Spleen (tissue), 11 donors: ENCODE data around the gene SLC16A5. TPM values are rescaled to one million over a fixed set of nuclear protein-coding genes. Genes with fewer than 3 reads are reported as not detected.
A peak's percentile ranks its signal among the peaks of the same experiment; 100 is the strongest.

Source experiments
- DNase-seq: peaks from one replicate; pipeline ENCODE4 v3.0.0-alpha.2; 2020
- H3K27ac ChIP-seq, 8 donors: fragments of 200-600 bp; sonication (generic) in 7 of 8; 1 replicate in 4 of 8; 2 replicates in 4 of 8; pipeline versions ENCODE4 v1.5.0 to v1.8.0; 2016 to 2021; ENCODE audit warnings: inconsistent platforms in 4 of 8, mild to moderate bottlenecking in 4 of 8, moderate library complexity in 1 of 8
- H3K27me3 ChIP-seq, 7 donors: fragments of 200-600 bp; sonication (generic) in 6 of 7; replicated peaks in 1 of 7; 1 replicate in 4 of 7; 2 replicates in 3 of 7; pipeline versions ENCODE4 v1.5.0 to v1.8.0; 2016 to 2021; ENCODE audit warnings: inconsistent platforms in 3 of 7, mild to moderate bottlenecking in 1 of 7
- H3K36me3 ChIP-seq, 6 donors: fragments of 200-600 bp; sonication (generic) in 5 of 6; 1 replicate in 4 of 6; 2 replicates in 2 of 6; pipeline versions ENCODE4 v1.5.0 to v1.8.0; 2016 to 2021; ENCODE audit warnings: inconsistent platforms in 2 of 6
- H3K4me1 ChIP-seq, 6 donors: fragments of 200-600 bp; sonication (generic) in 5 of 6; 1 replicate in 3 of 6; 2 replicates in 3 of 6; pipeline versions ENCODE4 v1.5.0 to v1.8.0; 2016 to 2021; ENCODE audit warnings: inconsistent platforms in 3 of 6
- H3K4me3 ChIP-seq, 8 donors: fragments of 200-600 bp; sonication (generic) in 7 of 8; 1 replicate in 4 of 8; 2 replicates in 4 of 8; pipeline versions ENCODE4 v1.5.0 to v1.8.0; 2016 to 2021; ENCODE audit warnings: inconsistent platforms in 4 of 8, mild to moderate bottlenecking in 4 of 8, moderate library complexity in 2 of 8
- H3K9me3 ChIP-seq, 8 donors: fragments of 200-600 bp; sonication (generic) in 7 of 8; 1 replicate in 4 of 8; 2 replicates in 4 of 8; pipeline versions ENCODE4 v1.5.0 to v1.8.0; 2016 to 2021; ENCODE audit warnings: inconsistent platforms in 4 of 8
- POLR2A ChIP-seq, 3 donors: fragments of 450-650 bp; IDR thresholded peaks; one replicate each; pipeline ENCODE4 v1.5.1; 2017; ENCODE audit warnings: antibody characterized with exemption in 3 of 3, mild to moderate bottlenecking in 1 of 3
- POLR2AphosphoS5 ChIP-seq, 3 donors: sonication (generic); formaldehyde crosslinking; IDR thresholded peaks; one replicate each; pipeline ENCODE4 v1.5.1; 2017; ENCODE audit warnings: antibody characterized with exemption in 3 of 3
- WGBS, 5 donors: extraction: QIAGEN DNeasy Blood & Tissue Kit in 3 of 5; methylation state at CpG; one replicate each; pipeline versions ENCODE4 v1.1.5 to v1.1.7; 2013 to 2018; 5-methylcytosine and 5-hydroxymethylcytosine counted together
- intact Hi-C: fragments of 100-400 bp; cut with DNase I; formaldehyde crosslinking; loops from one replicate; pipeline ENCODE4 v1.15.0; 2023; ENCODE audit warnings: low total_unique reads
- polyA plus RNA-seq, 3 donors: library from polyadenylated mRNA; stranded (reverse); fragments of 200-250 nt; gene quantifications; one replicate each; pipeline ENCODE4 v1.2.1, GENCODE V29; 2013
- total RNA-seq, 7 donors: library from RNA; depleted of rRNA in 3 of 7; stranded (reverse); fragments of >200 nt in 3 of 7; fragmentation: NEBNext Ultra II Directional in 4 of 7; extraction: Animal tissue kit (Norgen Biotek cat#: 25700) in 4 of 7; gene quantifications; one replicate each; pipeline versions ENCODE4 v1.1.0 to v1.2.1, GENCODE V29; 2016 to 2021
- TF ChIP-seq, protein P1 (sequence below), 11 experiments: fragments of 200-600 bp in 7 of 11; fragments of 450-650 bp in 4 of 11; sonication (generic) in 4 of 11; IDR thresholded peaks in 8 of 11; conservative IDR thresholded peaks in 3 of 11; 1 replicate in 7 of 11; 2 replicates in 4 of 11; pipeline versions ENCODE4 v1.4.0 to v1.8.0; 2016 to 2021; ENCODE audit warnings: antibody characterized with exemption in 11 of 11, inconsistent platforms in 4 of 11, mild to moderate bottlenecking in 1 of 11
- donor health status: healthy with polysubstance abuse.
- donor health status: DM: no; HTN: no; CAD: no; lungs with moderate emphysema.
- donor health status: DM: no; HTN: no; CAD: no.
- donor health status: Bipolar disorder and iron deficiency.
- donor health status: healthy.
- donor health status: DM: no; HTN: no; CAD: no.
- donor health status: DM: yes; HTN: yes; CAD: no.

SLC16A5 gene
- total and polyA plus RNA-seq, 10 donors = 3.1 to 31.0 (median 12.2) TPM

DNA sequence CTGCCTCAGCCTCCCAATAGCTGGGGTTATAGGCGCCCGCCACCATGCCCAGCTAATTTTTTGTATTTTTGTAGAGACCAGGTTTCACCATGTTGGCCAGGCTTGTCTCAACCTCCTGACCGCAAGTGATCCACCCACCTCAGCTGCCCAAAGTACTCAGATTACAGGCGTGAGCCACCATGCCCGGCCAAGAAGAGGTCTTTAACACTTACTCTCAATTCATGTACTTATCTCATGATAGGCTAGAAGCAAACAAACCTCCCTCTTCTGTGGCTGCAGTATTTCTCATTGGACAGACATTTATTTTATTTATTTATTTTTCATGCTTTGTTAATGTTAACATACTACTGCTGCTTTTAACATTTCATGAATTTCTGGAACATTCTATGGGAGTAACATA lies 50.8 kb downstream of the SLC16A5 start:
- TF ChIP-seq, protein P1, sequence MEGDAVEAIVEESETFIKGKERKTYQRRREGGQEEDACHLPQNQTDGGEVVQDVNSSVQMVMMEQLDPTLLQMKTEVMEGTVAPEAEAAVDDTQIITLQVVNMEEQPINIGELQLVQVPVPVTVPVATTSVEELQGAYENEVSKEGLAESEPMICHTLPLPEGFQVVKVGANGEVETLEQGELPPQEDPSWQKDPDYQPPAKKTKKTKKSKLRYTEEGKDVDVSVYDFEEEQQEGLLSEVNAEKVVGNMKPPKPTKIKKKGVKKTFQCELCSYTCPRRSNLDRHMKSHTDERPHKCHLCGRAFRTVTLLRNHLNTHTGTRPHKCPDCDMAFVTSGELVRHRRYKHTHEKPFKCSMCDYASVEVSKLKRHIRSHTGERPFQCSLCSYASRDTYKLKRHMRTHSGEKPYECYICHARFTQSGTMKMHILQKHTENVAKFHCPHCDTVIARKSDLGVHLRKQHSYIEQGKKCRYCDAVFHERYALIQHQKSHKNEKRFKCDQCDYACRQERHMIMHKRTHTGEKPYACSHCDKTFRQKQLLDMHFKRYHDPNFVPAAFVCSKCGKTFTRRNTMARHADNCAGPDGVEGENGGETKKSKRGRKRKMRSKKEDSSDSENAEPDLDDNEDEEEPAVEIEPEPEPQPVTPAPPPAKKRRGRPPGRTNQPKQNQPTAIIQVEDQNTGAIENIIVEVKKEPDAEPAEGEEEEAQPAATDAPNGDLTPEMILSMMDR (IDR thresholded peaks at IDR 0.05 in 8 of 11, conservative IDR thresholded peaks at IDR 0.05 in 3 of 11) = no peak
- no peak for TF ChIP-seq POLR2A (IDR thresholded peaks at IDR 0.05)
- no peak for TF ChIP-seq POLR2AphosphoS5 (IDR thresholded peaks at IDR 0.05)
- no peaks in the 10 kb centered on the region for H3K27me3 ChIP-seq
- H3K4me3 ChIP-seq = no peak overlapping the region
- H3K9me3 ChIP-seq = no peaks in the 10 kb centered on the region
- peaks cover 0 to 18% (median 15%) of the 10 kb centered on the region in 6 donors for H3K4me1 ChIP-seq
- intact Hi-C loops = no loop called here
- peaks cover 0 to 82% (median 10%) of the 10 kb centered on the region in 6 donors for H3K36me3 ChIP-seq
- H3K27ac ChIP-seq = no peak overlapping the region
- DNase-seq = peak; percentile 12
- WGBS, 5 donors = 95 to 98% (median 95%) methylated on average over 5 of the region's 5 CpGs

DNA sequence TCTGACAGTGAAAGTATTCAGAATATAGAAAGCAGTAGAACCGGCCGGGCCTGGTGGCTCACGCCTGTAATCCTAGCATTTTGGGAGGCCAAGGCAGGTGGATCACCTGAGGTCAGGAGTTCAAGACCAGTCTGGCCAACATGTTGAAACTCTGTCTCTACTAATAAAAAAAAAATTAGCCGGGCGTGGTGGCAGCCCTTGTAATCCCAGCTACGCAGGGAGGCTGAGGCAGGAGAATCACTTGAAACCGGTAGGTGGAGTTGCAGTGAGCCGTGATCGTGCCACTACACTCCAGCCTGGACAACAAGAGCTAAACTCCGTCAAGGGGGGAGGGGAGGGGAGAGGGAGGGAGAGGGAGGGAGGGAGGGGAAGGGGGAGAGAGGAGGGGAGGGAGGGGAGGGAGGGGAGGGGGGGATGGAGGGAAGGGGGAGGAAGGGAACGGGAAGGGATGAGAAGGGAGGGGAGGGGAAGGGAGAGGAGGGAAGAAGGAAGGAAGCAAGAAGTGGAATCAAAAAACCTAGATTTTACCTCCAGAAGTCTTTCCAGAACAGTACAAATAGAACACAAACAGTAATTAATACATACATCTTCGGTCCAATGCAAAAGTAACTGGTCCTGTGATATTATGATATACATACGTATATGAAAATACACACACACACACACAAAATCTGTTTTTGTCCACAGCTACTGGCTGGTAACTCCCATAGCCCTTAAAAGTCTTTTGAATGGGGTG lies 54.6 kb downstream of the SLC16A5 start:
- H3K27ac ChIP-seq = peak overlapping the region in 1 of 8 donors; percentile 3
- TF ChIP-seq, protein P1 (IDR thresholded peaks at IDR 0.05 in 8 of 11, conservative IDR thresholded peaks at IDR 0.05 in 3 of 11) = no peak
- TF ChIP-seq POLR2A (IDR thresholded peaks at IDR 0.05) (no peak), POLR2AphosphoS5 (IDR thresholded peaks at IDR 0.05) (no peak)
- no peaks in the 10 kb centered on the region for H3K9me3 ChIP-seq
- 88 to 92% (median 90%) methylated on average over 12 to 13 of the region's 13 CpGs for WGBS, 5 donors
- H3K4me1 ChIP-seq = peaks cover 0 to 23% (median 15%) of the 10 kb centered on the region in 6 donors
- H3K36me3 ChIP-seq = peaks cover 0 to 95% (median 38%) of the 10 kb centered on the region in 6 donors
- H3K4me3 ChIP-seq = no peak overlapping the region
- no peaks in the 10 kb centered on the region for H3K27me3 ChIP-seq
- intact Hi-C loops = no loop called here
- peak; percentile 37 for DNase-seq

DNA sequence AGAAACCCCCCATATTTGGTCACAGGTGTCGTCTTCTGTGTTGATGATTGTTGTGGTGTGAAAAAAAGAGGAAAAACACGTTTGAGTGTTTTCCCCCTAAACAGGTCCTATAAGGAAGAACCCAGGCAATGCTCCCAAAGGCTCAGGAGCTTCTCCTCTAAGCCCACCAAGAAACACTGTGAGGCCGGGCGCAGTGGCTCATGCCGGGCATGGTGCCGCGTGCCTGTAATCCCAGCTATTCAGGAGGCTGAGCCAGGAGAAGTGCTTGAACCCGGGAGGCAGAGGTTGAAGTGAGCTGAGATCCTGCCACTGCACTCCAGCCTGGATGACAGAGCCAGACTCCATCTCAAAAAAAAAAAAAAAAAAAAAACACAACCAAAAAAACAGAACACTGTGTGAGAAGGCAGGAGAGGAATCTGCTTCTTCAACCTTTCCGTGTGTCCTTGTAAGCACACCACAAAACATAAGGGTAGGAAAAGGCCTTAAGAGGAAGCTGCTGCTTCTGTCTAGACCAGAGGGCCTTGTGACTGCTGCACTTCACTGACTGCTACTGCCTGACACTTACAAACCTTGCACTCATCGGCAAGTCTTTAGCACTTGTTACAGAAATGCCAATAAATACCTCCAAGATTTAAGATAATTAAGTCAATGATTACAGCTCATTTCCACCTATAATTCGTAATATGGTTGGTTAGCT lies 57.2 kb downstream of the SLC16A5 start:
- DNase-seq = peak; percentile 44
- Histone ChIP-seq H3K9me3 (no peaks in the 10 kb centered on the region), H3K4me3 (no peak overlapping the region), H3K36me3 (peaks cover 0 to 86% (median 47%) of the 10 kb centered on the region in 6 donors), H3K27ac (peak overlapping the region in 3 of 8 donors; percentile 12 to 72 (median 67)), H3K27me3 (no peaks in the 10 kb centered on the region), H3K4me1 (peaks cover 0 to 39% (median 15%) of the 10 kb centered on the region in 6 donors)
- intact Hi-C loops = no loop called here
- 84 to 91% (median 85%) methylated on average over 11 of the region's 11 CpGs for WGBS, 5 donors
- TF ChIP-seq POLR2AphosphoS5 (IDR thresholded peaks at IDR 0.05) (no peak), POLR2A (IDR thresholded peaks at IDR 0.05) (no peak)
- TF ChIP-seq, protein P1 (IDR thresholded peaks at IDR 0.05 in 8 of 11, conservative IDR thresholded peaks at IDR 0.05 in 3 of 11) = no peak

DNA sequence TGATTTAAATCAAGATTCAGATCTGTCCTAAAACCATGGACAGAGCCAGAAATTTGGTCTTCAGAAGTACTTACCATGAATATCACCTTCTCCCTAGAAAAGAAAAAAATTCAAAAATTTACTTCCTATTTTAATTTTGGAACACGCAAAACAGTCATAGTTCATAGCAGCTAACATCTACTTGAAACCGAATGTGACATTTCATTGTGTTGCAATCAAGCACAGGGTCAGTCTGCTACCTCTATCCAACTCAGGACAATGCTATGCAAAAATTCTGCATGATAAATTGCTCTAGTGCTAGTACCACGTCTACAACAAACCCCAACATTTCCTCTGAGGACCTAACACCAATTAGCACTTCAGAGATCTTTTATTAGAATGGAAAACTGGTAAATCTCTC lies 58.8 kb downstream of the SLC16A5 start:
- no peak for DNase-seq
- Histone ChIP-seq H3K9me3 (no peaks in the 10 kb centered on the region), H3K27me3 (no peaks in the 10 kb centered on the region), H3K27ac (peak overlapping the region in 4 of 8 donors; percentile 42 to 72 (median 66)), H3K4me3 (no peak overlapping the region), H3K4me1 (peaks cover 0 to 32% (median 6%) of the 10 kb centered on the region in 6 donors), H3K36me3 (peaks cover 0 to 70% (median 47%) of the 10 kb centered on the region in 6 donors)
- TF ChIP-seq POLR2A (IDR thresholded peaks at IDR 0.05) = no peak
- TF ChIP-seq POLR2AphosphoS5 (IDR thresholded peaks at IDR 0.05) = no peak
- TF ChIP-seq, protein P1 (IDR thresholded peaks at IDR 0.05 in 8 of 11, conservative IDR thresholded peaks at IDR 0.05 in 3 of 11) = no peak
- intact Hi-C loops = no loop called here
- WGBS, 5 donors = 52 to 74% (median 65%) methylated on average over 3 of the region's 3 CpGs
